IMR-90 (cell line): ENCODE measurements around the gene DDIAS. TPM values are rescaled to one million over a fixed set of nuclear protein-coding genes. Genes with fewer than 3 reads are reported as not detected.
"Not testable (repeated sequence)": the region's sequence is repeated elsewhere in the genome, so short reads cannot be mapped to it uniquely, and the experiment has no call there.

Source experiments
- ATAC-seq: fragments of 200-7000 bp; cut with Tn5 transposase; 2 replicates; pipeline ENCODE4 v1.9.1; 2020; ENCODE audit warnings: low read depth, mild to moderate bottlenecking, moderate library complexity
- BruUV-seq: library from RNA; stranded (reverse); fragments of 400-500 nt; replicated peaks from 2 replicates; lab custom pipeline; 2021; lab: Mats Ljungman, UMichigan
- CTCF ChIA-PET: fragments of 300-600 bp; formaldehyde crosslinking; extraction: SDS; loops from one replicate; lab custom pipeline; 2021; ENCODE audit warnings: antibody characterized with exemption; lab: Yijun Ruan, JAX
- POLR2A ChIA-PET: fragments of 300-600 bp; sonication (Branson Sonifier 250); formaldehyde crosslinking; loops from one replicate; lab custom pipeline; 2022; ENCODE audit warnings: antibody characterized with exemption; ENCODE audit not compliant: unreplicated experiment; lab: Charles Lee
- DNase-seq: peaks from one replicate; pipeline ENCODE4 v3.0.0; 2013
- H2AFZ ChIP-seq: replicated peaks from 2 replicates; pipeline ENCODE3; 2013; ENCODE audit warnings: low read length, mild to moderate bottlenecking; ENCODE audit not compliant: poor library complexity
- H2AK5ac ChIP-seq: 2 replicates; pipeline ENCODE4 v1.6.1; 2013; ENCODE audit warnings: low read depth, low read length, inconsistent platforms
- H2AK9ac ChIP-seq: replicated peaks from 2 replicates; pipeline ENCODE3; 2013; ENCODE audit warnings: mild to moderate bottlenecking, low read depth, low read length, moderate library complexity; ENCODE audit not compliant: poor library complexity
- H2BK120ac ChIP-seq: 2 replicates; pipeline ENCODE4 v1.6.1; 2013; ENCODE audit warnings: low read depth, low read length, inconsistent platforms
- H2BK15ac ChIP-seq: 3 replicates; pipeline ENCODE4 v1.6.1; 2013; ENCODE audit warnings: low read depth, low read length, inconsistent platforms
- H2BK20ac ChIP-seq: 2 replicates; pipeline ENCODE4 v1.6.1; 2013; ENCODE audit warnings: low read depth, mild to moderate bottlenecking, inconsistent platforms, low read length, moderate library complexity
- H2BK5ac ChIP-seq: 2 replicates; pipeline ENCODE4 v1.6.1; 2013; ENCODE audit warnings: mild to moderate bottlenecking, low read depth, low read length, inconsistent platforms; ENCODE audit not compliant: poor library complexity, severe bottlenecking
- H3K14ac ChIP-seq: replicated peaks from 2 replicates; pipeline ENCODE4 v1.6.1; 2013; ENCODE audit warnings: low read depth, low read length, inconsistent platforms
- H3K18ac ChIP-seq: 2 replicates; pipeline ENCODE4 v1.6.1; 2013; ENCODE audit warnings: low read depth, low read length, control low read depth
- H3K23ac ChIP-seq: 2 replicates; pipeline ENCODE4 v1.6.1; 2013; ENCODE audit warnings: low read depth, low read length, inconsistent platforms
- H3K27ac ChIP-seq: 2 replicates; pipeline ENCODE4 v1.5.1; 2013; ENCODE audit warnings: mild to moderate bottlenecking, control low read depth, low read length; ENCODE audit not compliant: insufficient read depth
- H3K27me3 ChIP-seq: 2 replicates; pipeline ENCODE4 v1.6.1; 2013; ENCODE audit warnings: low read length; ENCODE audit not compliant: control insufficient read depth, insufficient read depth
- H3K36me3 ChIP-seq: 2 replicates; pipeline ENCODE4 v1.6.1; 2013; ENCODE audit warnings: low read length, mixed read lengths; ENCODE audit not compliant: control insufficient read depth, insufficient read depth
- H3K4ac ChIP-seq: 2 replicates; pipeline ENCODE4 v1.6.1; 2013; ENCODE audit warnings: low read depth, low read length, inconsistent platforms
- H3K4me1 ChIP-seq: 2 replicates; pipeline ENCODE4 v1.6.1; 2013; ENCODE audit warnings: low read length, mixed read lengths; ENCODE audit not compliant: control insufficient read depth, insufficient read depth
- H3K4me2 ChIP-seq: 2 replicates; pipeline ENCODE4 v1.6.1; 2013; ENCODE audit warnings: low read depth, mild to moderate bottlenecking, control low read depth, low read length, moderate library complexity
- H3K4me3 ChIP-seq: 2 replicates; pipeline ENCODE4 v1.5.1; 2013; ENCODE audit warnings: low read depth, mild to moderate bottlenecking, control low read depth, low read length, moderate library complexity; ENCODE audit not compliant: insufficient read depth
- H3K56ac ChIP-seq: 2 replicates; pipeline ENCODE4 v1.6.1; 2013; ENCODE audit warnings: low read length, inconsistent platforms; ENCODE audit not compliant: insufficient read depth; ENCODE audit errors: extremely low read depth
- H3K79me1 ChIP-seq, 2 experiments: 2 replicates each; pipeline ENCODE4 v1.6.1; 2013; ENCODE audit warnings: low read length in 2 of 2, inconsistent platforms in 1 of 2, low read depth in 1 of 2
- H3K9ac ChIP-seq: 2 replicates; pipeline ENCODE4 v1.6.1; 2013; ENCODE audit warnings: low read depth, low read length, control low read depth
- H3K9me1 ChIP-seq: 2 replicates; pipeline ENCODE4 v1.6.1; 2013; ENCODE audit warnings: low read length, inconsistent platforms; ENCODE audit not compliant: insufficient read depth
- H3K9me3 ChIP-seq: 2 replicates; pipeline ENCODE4 v1.6.1; 2013; ENCODE audit warnings: low read length; ENCODE audit not compliant: control insufficient read depth, insufficient read depth
- H4K20me1 ChIP-seq: 2 replicates; pipeline ENCODE4 v1.6.1; 2013; ENCODE audit warnings: low read length, inconsistent platforms; ENCODE audit not compliant: insufficient read depth
- H4K5ac ChIP-seq: 2 replicates; pipeline ENCODE4 v1.6.1; 2013; ENCODE audit warnings: mild to moderate bottlenecking, low read depth, low read length, control low read depth
- H4K8ac ChIP-seq, 2 experiments: 2 replicates each; pipeline ENCODE4 v1.6.1; 2013; ENCODE audit warnings: low read depth in 2 of 2, low read length in 2 of 2, control low read depth in 1 of 2, inconsistent platforms in 1 of 2
- H4K91ac ChIP-seq: 2 replicates; pipeline ENCODE4 v1.6.1; 2013; ENCODE audit warnings: low read depth, low read length, inconsistent platforms; ENCODE audit not compliant: insufficient read depth
- CTCF ChIP-seq: conservative IDR thresholded peaks from 2 replicates; pipeline ENCODE4 v1.5.1; 2012; ENCODE audit warnings: mild to moderate bottlenecking, low read depth, low read length, improper control_type of control experiment
- WGBS, 2 experiments: methylation state at CpG; one replicate each; pipeline versions ENCODE4 v1.1.5 to v1.1.7; 2013; ENCODE audit warnings: missing lambda C conversion rate in 2 of 2; ENCODE audit not compliant: insufficient read length in 1 of 2; ENCODE audit errors: extremely low coverage in 2 of 2; 5-methylcytosine and 5-hydroxymethylcytosine counted together
- dilution Hi-C: fragments of 300-500 bp; cut with HindIII; formaldehyde crosslinking; loops from one replicate; pipeline ENCODE4 v1.14.3; 2018; ENCODE audit warnings: low sequenced_read_pairs; ENCODE audit not compliant: unreplicated experiment
- in situ Hi-C: fragments of 300-500 bp; cut with MboI; formaldehyde crosslinking; loops from 3 replicates; pipeline ENCODE4 v1.14.3; 2019; ENCODE audit warnings: low sequenced_read_pairs, inconsistent platforms, mixed read lengths
- intact Hi-C: fragments of 100-400 bp; cut with micrococcal nuclease; formaldehyde crosslinking; loops from 2 replicates; pipeline ENCODE4 v1.10.0; 2022
- polyA plus RNA-seq, 3 experiments: library from polyadenylated mRNA; depleted of rRNA; stranded (reverse); fragments of >200 nt; gene quantifications; 2 replicates each; pipeline ENCODE4 v1.2.3, GENCODE V29; 2012; ENCODE audit warnings: low replicate concordance in 1 of 3
- total RNA-seq: library from RNA; depleted of rRNA; stranded (reverse); fragments of >200 nt; gene quantifications from 2 replicates; pipeline ENCODE4 v1.2.3, GENCODE V29; 2012

Gene DDIAS
- total and polyA plus RNA-seq, 2 of the 4 experiments (the other 2 are of a cell fraction), result 4.3 to 15.8 TPM

GRCh38 chr11:82949352-82949751, 47.8 kb downstream of the DDIAS start:
- H3K4me2 ChIP-seq, result no peak overlapping the region
- no peak overlapping the region for H2AFZ ChIP-seq
- H4K20me1 ChIP-seq, result no peaks in the 10 kb centered on the region
- H3K23ac ChIP-seq, result no peak overlapping the region
- H3K36me3 ChIP-seq, result no peaks in the 10 kb centered on the region
- DNase-seq (no peak), ATAC-seq (no peak)
- no peak for TF ChIP-seq CTCF
- H4K91ac ChIP-seq, result no peak overlapping the region
- no peak overlapping the region for H3K14ac ChIP-seq
- no peaks in the 10 kb centered on the region for H3K9me1 ChIP-seq
- H3K18ac ChIP-seq, result no peak overlapping the region
- H2BK120ac ChIP-seq, result no peak overlapping the region
- H3K79me1 ChIP-seq, result no peaks in the 10 kb centered on the region
- no peak overlapping the region for H3K9ac ChIP-seq
- peaks cover 2% of the 10 kb centered on the region; the same call in 1 of the 2 replicates for H3K9me3 ChIP-seq
- no peaks in the 10 kb centered on the region for H3K4me1 ChIP-seq
- H3K4me3 ChIP-seq, result no peak overlapping the region
- H4K5ac ChIP-seq, result no peak overlapping the region
- BruUV-seq, result no TSS peak
- H2BK15ac ChIP-seq, result no peak overlapping the region
- H3K56ac ChIP-seq, result no peak overlapping the region
- intact Hi-C loops, result no loop called here
- no peak overlapping the region for H3K4ac ChIP-seq
- H2AK5ac ChIP-seq, result no peak overlapping the region
- dilution Hi-C loops, result no loop called here
- POLR2A ChIA-PET, result no interaction called here
- no peak overlapping the region for H2BK5ac ChIP-seq
- H2BK20ac ChIP-seq, result no peak overlapping the region
- H3K27me3 ChIP-seq, result no peaks in the 10 kb centered on the region
- CTCF ChIA-PET, result no interaction called here
- in situ Hi-C loops, result no loop called here
- H2AK9ac ChIP-seq, result no peak overlapping the region
- H4K8ac ChIP-seq, result no peak overlapping the region
- H3K27ac ChIP-seq, result no peak overlapping the region

DNA sequence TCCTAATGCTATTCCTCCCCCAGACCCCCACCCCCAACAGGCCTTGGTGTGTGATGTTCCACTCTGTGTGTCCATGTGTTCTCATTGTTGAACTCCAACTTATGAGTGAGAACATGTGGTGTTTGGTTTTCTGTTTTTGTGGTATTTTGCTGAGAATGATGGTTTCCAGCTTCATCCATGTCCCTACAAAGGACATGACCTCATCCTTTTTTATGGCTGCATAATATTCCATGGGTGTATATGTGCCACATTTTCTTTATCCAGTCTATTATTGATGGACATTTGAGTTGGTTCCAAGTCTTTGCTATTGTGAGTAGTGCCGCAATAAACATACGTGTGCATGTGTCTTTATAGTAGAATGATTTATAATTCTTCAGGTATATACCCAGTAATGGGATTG, 49.0 kb downstream of the DDIAS start:
- dilution Hi-C loops, H2AK5ac ChIP-seq, H3K23ac ChIP-seq, H4K20me1 ChIP-seq, H4K91ac ChIP-seq, CTCF ChIA-PET, H3K4me2 ChIP-seq, intact Hi-C loops, H2BK20ac ChIP-seq, POLR2A ChIA-PET, H3K14ac ChIP-seq, H3K4ac ChIP-seq, BruUV-seq, H4K5ac ChIP-seq, H3K79me1 ChIP-seq, H3K18ac ChIP-seq, H2BK120ac ChIP-seq, H2BK15ac ChIP-seq, H2AFZ ChIP-seq, H3K27ac ChIP-seq, H3K4me3 ChIP-seq, DNase-seq, H4K8ac ChIP-seq, H3K27me3 ChIP-seq, H2AK9ac ChIP-seq, ATAC-seq, H3K36me3 ChIP-seq, H3K9me1 ChIP-seq, in situ Hi-C loops, H3K4me1 ChIP-seq, H2BK5ac ChIP-seq, H3K56ac ChIP-seq, H3K9me3 ChIP-seq, H3K9ac ChIP-seq: not testable (repeated sequence)
- no CpG with 5 or more reads among the region's 2 CpGs for WGBS, 2 experiments
